Adrenal gland (tissue), 5 donors: ENCODE measurements around the gene PACS1.

Experiments
- CTCF ChIP-seq, 6 experiments: fragments of 450-650 bp in 4 of 6; fragments of 200-600 bp in 2 of 6; sonication (generic) in 1 of 6; IDR thresholded peaks; 1 replicate in 5 of 6; 2 replicates in 1 of 6; pipeline versions ENCODE4 v1.5.1 to v1.8.0; 2016 to 2021; ENCODE audit warnings: antibody characterized with exemption in 6 of 6, mild to moderate bottlenecking in 2 of 6, moderate library complexity in 1 of 6
- POLR2A ChIP-seq, 2 donors: fragments of 450-650 bp; IDR thresholded peaks; one replicate each; pipeline ENCODE4 v1.6.1; 2017; ENCODE audit warnings: antibody characterized with exemption in 2 of 2, mild to moderate bottlenecking in 2 of 2, moderate library complexity in 1 of 2
- donor health status: DM: no; HTN: no; CAD: no.

DNA sequence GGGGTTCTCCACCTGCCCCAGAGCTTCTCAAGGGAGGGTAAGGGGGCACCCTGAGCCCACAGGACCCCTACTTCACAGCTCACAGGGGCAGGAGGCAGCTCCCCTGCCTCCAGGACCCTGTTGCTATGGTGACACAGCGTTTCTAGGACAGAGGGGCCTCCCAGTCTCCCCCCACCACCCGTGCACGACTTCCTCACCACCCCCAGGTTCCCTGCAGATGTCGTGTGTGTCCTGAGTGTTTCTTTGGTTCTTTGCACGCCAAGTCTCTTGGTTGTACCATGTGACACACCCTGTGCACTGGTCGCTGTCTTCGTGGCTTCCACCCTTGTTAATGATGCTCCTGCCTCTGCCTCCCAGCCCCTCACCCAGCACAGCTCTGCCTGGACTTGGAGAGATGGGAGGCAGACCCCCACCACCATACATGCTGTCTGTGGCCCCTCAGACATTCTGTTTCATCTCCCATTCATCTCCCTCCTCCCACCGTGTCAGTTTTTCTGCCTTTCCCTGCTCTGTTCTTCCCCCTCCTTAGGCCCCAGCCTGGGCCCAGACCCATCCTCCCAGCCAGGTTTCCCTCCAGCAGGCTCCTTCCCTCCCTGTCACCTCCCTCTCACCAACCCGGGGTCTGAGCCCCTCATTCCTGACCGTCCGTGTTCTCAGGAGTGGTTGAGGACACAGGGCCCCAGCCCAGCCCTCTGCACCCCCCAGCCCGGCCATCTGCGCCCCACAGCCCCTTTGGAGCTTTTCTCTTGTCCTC, 173.9 kb downstream of the PACS1 start:
- TF ChIP-seq CTCF (IDR thresholded peaks at IDR 0.05) (no peak), POLR2A (IDR thresholded peaks at IDR 0.05) (no peak)
